ENCODE measurements around the gene CAMK1D. TPM values are rescaled to one million over a fixed set of nuclear protein-coding genes. Genes with fewer than 3 reads are reported as not detected.

The CAMK1D gene
- total RNA-seq, 2 experiments from 2014 or later, result 19.0 to 25.6 TPM

GRCh38 chr10:12394241-12395033 lies 45.1 kb downstream of the CAMK1D start:
- Histone ChIP-seq H3K4me3 (ENCODE audit: low read depth, low read length, poor library complexity, severe bottlenecking) (no peak overlapping the region), H3K4me1 (ENCODE audit: insufficient read depth, low read length, poor library complexity, severe bottlenecking) (peaks cover 2% of the 10 kb centered on the region), H3K9me2 (ENCODE audit: insufficient read depth, low read length) (no peaks in the 10 kb centered on the region), H2AFZ (ENCODE audit: low read length) (no peak overlapping the region), H3K9me3 (ENCODE audit: low read length) (no peaks in the 10 kb centered on the region), H3K4me2 (ENCODE audit: low read length) (no peak overlapping the region), H3K36me3 (ENCODE audit: insufficient read depth, low read length) (no peaks in the 10 kb centered on the region), H3K79me2 (ENCODE audit: insufficient read depth, low read depth, low read length) (0 out of 2 replicates have a peak, but pooled peaks cover 4% of the 10 kb centered on the region), H4K20me1 (ENCODE audit: insufficient read depth, low read length) (no peaks in the 10 kb centered on the region), H3K27ac (ENCODE audit: low read depth, low read length, poor library complexity, severe bottlenecking) (no peak overlapping the region)
- BruUV-seq (replicated peaks), result no TSS peak
- TF ChIP-seq EZH2phosphoT487 (IDR thresholded peaks at IDR 0.05; ENCODE audit: borderline replicate concordance, low read depth, low read length), result no peak
- no peak for TF ChIP-seq CTCF (conservative IDR thresholded peaks at IDR 0.05; ENCODE audit: low read length)
- ChIA-PET POLR2A (interaction anchor here (0.5 to 0.7 kb wide), 3 partner anchors 17 to 346 kb away, joined by 3 to 10 read pairs (median 4); no protein-coding TSS in a partner anchor), CTCF (ENCODE audit: unreplicated experiment) (no interaction called here)
- intact Hi-C loops (cut with micrococcal nuclease; ENCODE audit: unreplicated experiment), result no loop called here
- DNase-seq (ENCODE audit: low spot score), result no peak

- no peaks in the 10 kb centered on the region for H3K36me3 ChIP-seq (ENCODE audit: insufficient read depth, low read length)
- H3K4me1 ChIP-seq (ENCODE audit: insufficient read depth, low read length, poor library complexity, severe bottlenecking), result no peaks in the 10 kb centered on the region
- intact Hi-C loops (cut with micrococcal nuclease; ENCODE audit: unreplicated experiment), result no loop called here
- ChIA-PET POLR2A (no interaction called here), CTCF (ENCODE audit: unreplicated experiment) (no interaction called here)
- no peak overlapping the region for H2AFZ ChIP-seq (ENCODE audit: low read length)
- 0 out of 2 replicates have a peak, but pooled peaks cover 8% of the 10 kb centered on the region for H3K79me2 ChIP-seq (ENCODE audit: insufficient read depth, low read depth, low read length)
- H3K9me3 ChIP-seq (ENCODE audit: low read length), result no peaks in the 10 kb centered on the region
- no peaks in the 10 kb centered on the region for H4K20me1 ChIP-seq (ENCODE audit: insufficient read depth, low read length)
- no peak for TF ChIP-seq EZH2phosphoT487 (IDR thresholded peaks at IDR 0.05; ENCODE audit: borderline replicate concordance, low read depth, low read length)
- no peak for TF ChIP-seq CTCF (conservative IDR thresholded peaks at IDR 0.05; ENCODE audit: low read length)
- H3K4me2 ChIP-seq (ENCODE audit: low read length), result no peak overlapping the region
- H3K27ac ChIP-seq (ENCODE audit: low read depth, low read length, poor library complexity, severe bottlenecking), result no peak overlapping the region
- BruUV-seq (replicated peaks), result no TSS peak
- no peaks in the 10 kb centered on the region for H3K9me2 ChIP-seq (ENCODE audit: insufficient read depth, low read length)
- no peak for DNase-seq (ENCODE audit: low spot score)
- no peak overlapping the region for H3K4me3 ChIP-seq (ENCODE audit: low read depth, low read length, poor library complexity, severe bottlenecking)
These were observed 46.7 kb downstream of the CAMK1D start for GRCh38 chr10:12396093-12396492.

- Histone ChIP-seq H2AFZ (ENCODE audit: low read length) (no peak overlapping the region), H3K27ac (ENCODE audit: low read depth, low read length, poor library complexity, severe bottlenecking) (no peak overlapping the region), H3K9me3 (ENCODE audit: low read length) (no peaks in the 10 kb centered on the region), H4K20me1 (ENCODE audit: insufficient read depth, low read length) (no peaks in the 10 kb centered on the region), H3K4me1 (ENCODE audit: insufficient read depth, low read length, poor library complexity, severe bottlenecking) (no peaks in the 10 kb centered on the region), H3K36me3 (ENCODE audit: insufficient read depth, low read length) (no peaks in the 10 kb centered on the region), H3K4me3 (ENCODE audit: low read depth, low read length, poor library complexity, severe bottlenecking) (no peak overlapping the region), H3K9me2 (ENCODE audit: insufficient read depth, low read length) (no peaks in the 10 kb centered on the region), H3K79me2 (ENCODE audit: insufficient read depth, low read depth, low read length) (0 out of 2 replicates have a peak, but pooled peaks cover 12% of the 10 kb centered on the region), H3K4me2 (ENCODE audit: low read length) (no peak overlapping the region)
- BruUV-seq (replicated peaks), result no TSS peak
- TF ChIP-seq CTCF (conservative IDR thresholded peaks at IDR 0.05; ENCODE audit: low read length) (no peak), EZH2phosphoT487 (IDR thresholded peaks at IDR 0.05; ENCODE audit: borderline replicate concordance, low read depth, low read length) (no peak)
- CTCF ChIA-PET (ENCODE audit: unreplicated experiment), result no interaction called here
- intact Hi-C loops (cut with micrococcal nuclease; ENCODE audit: unreplicated experiment), result no loop called here
- POLR2A ChIA-PET, result no interaction called here
- no peak for DNase-seq (ENCODE audit: low spot score)
These were observed 47.2 kb downstream of the CAMK1D start for GRCh38 chr10:12396567-12396966.

All from OCI-LY7 (cell line).